IPS-NIHi7 (cell line): ENCODE results near the gene PPP2R2C.

Experiments
- DNase-seq: peaks from one replicate; pipeline ENCODE4 v3.0.0; 2012; ENCODE audit warnings: mixed read lengths; ENCODE audit errors: extremely low spot score

PPP2R2C gene

GRCh38 chr4:6472387-6473263 is at the start of gene PPP2R2C:
Gene PPP2R2C, minus strand, starts transcription at chr4:6472614. Its CDS starts 385 bp downstream, at chr4:6472229.
- DNase-seq, result peak; percentile 78

- DNase-seq, result no peak
Observed at GRCh38 chr4:6520978-6521377, 48.6 kb upstream of the PPP2R2C start.

GRCh38 chr4:6520051-6520636 is 47.7 kb upstream of the PPP2R2C start:
- no peak for DNase-seq

GRCh38 chr4:6517171-6517570 is 44.8 kb upstream of the PPP2R2C start:
- DNase-seq, result no peak

GRCh38 chr4:6516762-6517161 is 44.3 kb upstream of the PPP2R2C start:
- no peak for DNase-seq

- DNase-seq, result no peak
Observed at GRCh38 chr4:6516281-6516680, 43.9 kb upstream of the PPP2R2C start.

- no peak for DNase-seq
Observed at GRCh38 chr4:6513678-6514077, 41.3 kb upstream of the PPP2R2C start.

GRCh38 chr4:6509587-6509986 is 37.2 kb upstream of the PPP2R2C start:
- no peak for DNase-seq

- DNase-seq, result no peak
Observed at GRCh38 chr4:6507345-6507744, 34.9 kb upstream of the PPP2R2C start.

- DNase-seq, result no peak
Observed at GRCh38 chr4:6506616-6507140, 34.3 kb upstream of the PPP2R2C start.

- DNase-seq, result no peak
Observed at GRCh38 chr4:6504900-6505496, 32.6 kb upstream of the PPP2R2C start.

- no peak for DNase-seq
Observed at GRCh38 chr4:6502747-6503465, 30.5 kb upstream of the PPP2R2C start.

- no peak for DNase-seq
Observed at GRCh38 chr4:6502147-6502546, 29.7 kb upstream of the PPP2R2C start.

- DNase-seq, result no peak
Observed at GRCh38 chr4:6501171-6501570, 28.8 kb upstream of the PPP2R2C start.

- DNase-seq, result no peak
Observed at GRCh38 chr4:6500481-6501140, 28.2 kb upstream of the PPP2R2C start.

GRCh38 chr4:6499238-6499600 is 26.8 kb upstream of the PPP2R2C start:
- no peak for DNase-seq

GRCh38 chr4:6498511-6499237 is 26.3 kb upstream of the PPP2R2C start:
- no peak for DNase-seq

- no peak for DNase-seq
Observed at GRCh38 chr4:6497796-6498195, 25.4 kb upstream of the PPP2R2C start.

GRCh38 chr4:6495736-6496135 is 23.3 kb upstream of the PPP2R2C start:
- DNase-seq, result no peak

GRCh38 chr4:6495296-6495590 is 22.8 kb upstream of the PPP2R2C start:
- no peak for DNase-seq
